Ectodermal cell (in vitro differentiated cells): ENCODE data around the gene C1orf21.

ENCODE experiments used
- H3K27ac ChIP-seq: 2 replicates; pipeline ENCODE4 v1.7.0; 2013; ENCODE audit warnings: mild to moderate bottlenecking, low read depth, low read length; ENCODE audit not compliant: insufficient read depth, poor library complexity, severe bottlenecking
- H3K27me3 ChIP-seq: 2 replicates; pipeline ENCODE4 v1.7.0; 2013; ENCODE audit warnings: mild to moderate bottlenecking, low read length; ENCODE audit not compliant: insufficient read depth, control insufficient read depth, poor library complexity, severe bottlenecking
- H3K36me3 ChIP-seq: one replicate; pipeline ENCODE4 v1.7.0; 2013; ENCODE audit warnings: low read length; ENCODE audit not compliant: control insufficient read depth, insufficient read depth
- H3K4me1 ChIP-seq: one replicate; pipeline ENCODE4 v1.7.0; 2013; ENCODE audit warnings: low read length; ENCODE audit not compliant: control insufficient read depth, insufficient read depth
- H3K4me3 ChIP-seq: 2 replicates; pipeline ENCODE4 v1.7.0; 2013; ENCODE audit warnings: low read depth, low read length, control low read depth; ENCODE audit not compliant: insufficient read depth
- H3K9me3 ChIP-seq: 2 replicates; pipeline ENCODE4 v1.7.0; 2013; ENCODE audit warnings: mild to moderate bottlenecking, low read length, moderate library complexity; ENCODE audit not compliant: control insufficient read depth
- WGBS, 2 experiments: methylation state at CpG; one replicate each; pipeline ENCODE4 v1.1.7; 2013; ENCODE audit warnings: missing lambda C conversion rate in 2 of 2; 5-methylcytosine and 5-hydroxymethylcytosine counted together

C1orf21 gene

DNA sequence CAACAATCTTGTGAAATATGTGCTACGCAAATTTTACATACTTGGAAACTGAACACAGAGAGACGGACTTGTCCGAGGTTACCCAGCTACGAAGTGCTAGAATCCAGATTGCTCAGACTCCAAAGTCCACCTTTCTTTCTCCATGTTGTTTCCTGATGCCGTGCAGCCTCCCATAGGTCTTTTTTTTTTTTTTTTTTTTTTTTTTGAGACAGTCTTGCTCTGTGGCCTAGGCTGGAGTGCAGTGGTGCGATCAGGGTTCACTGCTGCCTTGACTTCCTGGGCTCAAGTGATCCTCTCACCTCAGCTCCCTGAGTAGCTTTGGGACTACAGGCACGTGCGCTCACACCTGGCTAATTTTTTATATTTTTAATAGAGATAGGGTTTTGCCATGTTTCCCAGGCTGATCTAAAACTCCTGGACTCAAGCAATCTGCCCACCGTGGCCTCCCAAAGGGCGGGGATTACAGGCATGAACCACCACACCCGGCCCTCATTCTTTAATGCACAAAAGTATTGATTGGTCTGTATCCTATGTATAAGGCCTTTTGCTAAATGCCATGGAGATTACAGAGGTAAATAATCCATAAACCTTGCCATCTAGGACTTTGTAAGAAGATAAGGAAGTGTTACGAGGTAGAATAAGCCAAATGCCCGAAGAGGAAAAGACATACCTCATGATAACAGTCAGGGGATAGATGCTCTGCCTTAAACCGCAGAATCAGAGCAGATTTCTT, 92.8 kb downstream of the C1orf21 start:
- no peak overlapping the region for H3K27ac ChIP-seq
- H3K36me3 ChIP-seq = no peaks in the 10 kb centered on the region
- WGBS, 2 experiments = 94% methylated on average over 14 of the region's 14 CpGs
- no peaks in the 10 kb centered on the region for H3K27me3 ChIP-seq
- H3K9me3 ChIP-seq = no peaks in the 10 kb centered on the region
- H3K4me3 ChIP-seq = no peak overlapping the region
- H3K4me1 ChIP-seq = peaks cover 12% of the 10 kb centered on the region

DNA sequence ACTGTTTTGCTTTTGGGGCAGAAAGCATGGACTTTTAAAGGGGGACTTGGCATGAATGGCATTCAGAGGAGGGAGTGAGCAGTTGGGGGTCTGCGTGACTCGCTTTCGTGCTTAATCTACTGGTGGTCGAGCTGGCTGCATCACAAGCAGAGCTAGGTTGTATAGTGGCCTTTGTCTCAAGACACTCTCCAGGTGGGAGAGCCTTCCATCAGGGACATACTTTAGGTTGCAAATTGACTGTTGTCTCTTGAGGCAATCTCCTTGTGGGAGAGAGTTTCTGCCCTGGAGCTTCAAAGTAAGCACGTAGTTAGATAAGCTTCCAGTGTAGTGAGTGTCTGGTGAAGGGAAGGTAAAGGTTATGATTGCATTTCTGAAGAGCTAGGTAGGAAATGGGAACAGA, 93.9 kb downstream of the C1orf21 start:
- H3K27me3 ChIP-seq = no peaks in the 10 kb centered on the region

DNA sequence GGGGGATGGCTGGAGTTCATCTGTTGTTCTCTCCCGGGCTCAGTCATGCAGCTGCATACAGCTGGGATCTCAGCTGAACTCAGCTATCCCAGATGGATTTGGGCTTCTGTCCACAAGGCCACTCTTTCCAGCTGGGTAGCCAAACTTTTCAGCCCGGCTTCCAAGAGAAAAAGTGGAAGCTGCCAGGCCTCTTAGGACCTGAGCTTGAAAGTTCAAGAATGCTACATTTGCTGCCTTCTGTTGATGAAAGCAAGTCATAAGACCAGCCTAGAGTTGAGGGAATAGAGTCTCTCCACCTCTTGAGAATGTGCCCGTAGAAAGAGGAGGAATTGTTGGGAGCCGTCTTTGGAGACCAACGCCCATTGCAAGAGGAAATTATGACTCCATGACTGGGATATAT, 95.3 kb downstream of the C1orf21 start:
- Histone ChIP-seq H3K4me1 (peaks cover 19% of the 10 kb centered on the region), H3K27me3 (no peaks in the 10 kb centered on the region), H3K36me3 (no peaks in the 10 kb centered on the region), H3K4me3 (no peak overlapping the region), H3K9me3 (no peaks in the 10 kb centered on the region), H3K27ac (no peak overlapping the region)
- 95 to 96% methylated on average over 5 of the region's 5 CpGs for WGBS, 2 experiments

More for the DNA sequence above, 93.9 kb downstream of the C1orf21 start:
- H3K4me1 ChIP-seq = peaks cover 12% of the 10 kb centered on the region
- H3K4me3 ChIP-seq = no peak overlapping the region
- 5 to 6% methylated on average over 5 of the region's 5 CpGs for WGBS, 2 experiments
- no peaks in the 10 kb centered on the region for H3K36me3 ChIP-seq
- no peaks in the 10 kb centered on the region for H3K9me3 ChIP-seq
- H3K27ac ChIP-seq = no peak overlapping the region

DNA sequence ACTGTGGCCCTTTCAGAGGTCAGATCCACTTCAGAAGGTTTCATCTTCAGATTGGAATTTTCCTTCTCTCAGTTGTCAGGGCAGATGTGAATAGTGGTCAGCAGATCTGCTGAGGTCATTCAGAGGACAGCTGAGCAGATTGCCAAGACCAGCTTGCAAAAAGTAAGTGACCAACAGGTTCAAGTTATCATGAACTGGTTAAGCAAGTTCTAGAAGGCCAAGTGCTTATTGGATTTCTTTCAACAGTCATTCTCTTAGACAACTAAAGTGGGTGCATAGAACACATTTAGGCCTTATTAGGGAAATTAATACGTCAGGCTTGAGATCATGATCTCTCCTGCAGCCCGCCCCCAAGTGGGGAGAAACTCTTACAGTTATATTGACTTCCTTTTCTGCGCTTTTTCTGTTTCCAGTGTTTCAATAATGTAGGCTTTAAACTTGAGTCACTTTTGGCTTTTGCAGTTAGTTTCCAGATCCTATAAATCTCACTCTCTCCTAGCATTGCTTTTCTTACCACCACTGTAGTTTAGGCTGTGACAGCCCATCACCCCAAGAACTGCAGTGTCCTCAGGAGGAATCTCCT, 96.4 kb downstream of the C1orf21 start:
- H3K36me3 ChIP-seq = no peaks in the 10 kb centered on the region
- WGBS, 2 experiments = 96 to 97% methylated on average over 3 of the region's 3 CpGs
- H3K27me3 ChIP-seq = no peaks in the 10 kb centered on the region
- peaks cover 19% of the 10 kb centered on the region for H3K4me1 ChIP-seq
- no peaks in the 10 kb centered on the region for H3K9me3 ChIP-seq
- no peak overlapping the region for H3K27ac ChIP-seq
- no peak overlapping the region for H3K4me3 ChIP-seq

DNA sequence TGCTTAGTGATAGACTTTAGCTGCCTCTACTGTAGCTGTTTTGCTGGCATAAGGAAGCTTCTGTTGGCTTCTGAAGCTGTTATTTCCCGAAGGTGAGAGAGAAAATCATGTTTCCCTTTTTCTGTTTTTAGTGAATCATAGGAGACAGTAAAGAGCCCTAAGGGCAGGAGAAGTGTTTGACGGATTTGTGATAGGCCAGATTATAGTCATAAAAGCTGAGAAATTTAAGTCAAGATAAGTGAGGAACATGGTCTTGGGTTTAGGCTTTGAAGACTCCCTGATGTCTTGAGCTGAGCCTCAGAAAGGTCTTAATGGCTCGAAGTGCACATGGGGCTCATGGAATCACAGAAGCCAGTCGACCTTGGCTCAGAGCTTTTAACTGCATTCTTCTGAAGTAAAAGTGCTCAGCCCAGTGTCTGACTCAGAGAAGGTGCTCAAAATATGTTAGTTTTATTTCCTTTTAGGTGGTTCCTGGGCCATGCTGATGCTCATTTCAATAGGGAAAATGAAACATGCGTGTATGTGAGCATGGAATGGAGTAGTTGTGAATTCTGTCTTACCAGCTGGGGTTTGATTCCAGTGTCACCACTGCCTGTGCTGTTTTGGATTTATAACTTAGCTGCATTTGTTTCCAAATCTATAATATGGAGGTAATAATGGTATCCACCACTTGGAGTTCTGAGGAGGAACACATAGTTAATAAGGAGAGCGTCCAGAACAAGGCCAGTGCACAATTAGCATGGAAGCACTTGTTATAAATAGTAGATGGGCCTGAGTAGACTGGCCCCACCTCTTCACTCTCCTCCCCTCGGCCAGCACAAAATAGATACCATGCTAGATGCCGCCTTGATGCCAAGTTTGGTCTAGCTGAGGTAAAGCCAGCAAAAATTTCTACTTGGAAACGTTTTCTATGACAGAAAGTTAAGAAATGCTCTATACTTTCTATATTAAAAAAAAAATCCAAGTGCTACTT, 99.2 kb downstream of the C1orf21 start:
- Histone ChIP-seq H3K36me3 (no peaks in the 10 kb centered on the region), H3K27ac (no peak overlapping the region), H3K4me3 (no peak overlapping the region), H3K27me3 (no peaks in the 10 kb centered on the region), H3K4me1 (peaks cover 11% of the 10 kb centered on the region), H3K9me3 (no peaks in the 10 kb centered on the region)
- WGBS, 2 experiments = 87 to 93% methylated on average over 9 of the region's 9 CpGs

DNA sequence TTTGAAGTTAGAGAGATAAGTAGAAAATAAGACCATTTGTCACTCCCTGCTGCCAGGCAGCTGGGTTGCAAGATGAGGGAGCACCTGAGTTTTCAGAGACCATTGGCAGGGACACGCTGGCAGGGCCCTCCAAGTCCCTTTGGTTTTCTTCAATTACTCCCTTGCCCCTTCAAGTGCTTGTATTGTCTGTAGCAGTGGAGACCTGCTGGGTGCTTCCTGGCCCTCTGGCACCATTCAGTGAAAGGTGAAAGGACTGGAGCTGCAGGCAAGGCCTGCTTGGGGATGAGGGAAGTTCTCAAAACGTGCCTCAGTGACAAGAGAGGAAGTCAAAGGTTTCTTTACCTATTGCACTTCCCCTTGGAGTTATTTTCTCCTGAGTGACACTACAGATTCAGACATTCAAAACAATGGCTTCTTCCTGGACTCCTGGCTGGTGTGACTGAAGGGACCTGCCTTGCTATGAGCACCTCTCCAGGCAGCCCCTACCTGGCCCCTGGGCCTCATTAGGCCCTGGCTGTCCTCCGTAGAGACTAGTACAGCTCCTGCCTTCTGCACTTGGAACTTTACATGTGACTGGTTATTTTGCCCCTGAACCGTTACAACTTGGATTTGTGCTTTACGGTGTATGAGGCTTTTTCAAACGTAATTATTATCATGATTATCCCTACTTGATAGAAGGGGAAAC, 100.1 kb downstream of the C1orf21 start:
- no peak overlapping the region for H3K27ac ChIP-seq
- peaks cover 7% of the 10 kb centered on the region for H3K4me1 ChIP-seq
- H3K27me3 ChIP-seq = no peaks in the 10 kb centered on the region
- no peaks in the 10 kb centered on the region for H3K36me3 ChIP-seq
- H3K4me3 ChIP-seq = no peak overlapping the region
- H3K9me3 ChIP-seq = no peaks in the 10 kb centered on the region
- WGBS, 2 experiments = 64 to 67% methylated on average over 6 of the region's 6 CpGs

DNA sequence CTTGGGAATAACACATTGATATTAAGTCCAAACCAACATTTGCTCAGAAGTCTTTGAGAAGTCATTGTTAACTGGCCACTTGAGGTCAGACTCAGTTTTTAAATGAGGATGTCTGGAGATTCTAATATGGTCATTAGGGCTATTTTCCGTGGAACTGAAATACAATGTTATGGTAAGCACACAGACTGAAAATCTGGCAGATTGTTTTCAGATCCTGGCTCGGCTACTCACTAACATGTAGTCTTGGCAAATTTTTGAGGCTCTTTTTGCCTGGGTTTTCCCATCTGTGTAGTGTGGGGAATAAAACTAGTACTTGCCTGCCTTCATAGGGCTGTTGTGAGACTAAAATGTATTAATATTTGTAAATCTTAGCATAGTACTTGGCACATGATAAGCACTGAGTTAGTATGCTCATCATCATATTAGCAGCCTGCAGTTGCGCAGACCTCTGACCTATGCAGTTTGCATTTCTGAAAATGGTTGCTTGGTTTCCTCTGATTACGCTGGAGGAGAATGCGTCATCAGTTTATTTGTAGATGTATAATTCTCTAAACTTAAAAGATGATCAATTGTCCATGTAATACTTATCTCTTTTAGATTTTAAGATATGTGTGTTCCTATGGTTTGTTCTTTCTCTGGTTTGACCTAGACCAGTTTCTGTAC, 100.8 kb downstream of the C1orf21 start:
- Histone ChIP-seq H3K9me3 (no peaks in the 10 kb centered on the region), H3K27ac (no peak overlapping the region), H3K36me3 (no peaks in the 10 kb centered on the region), H3K4me1 (peaks cover 11% of the 10 kb centered on the region), H3K27me3 (no peaks in the 10 kb centered on the region), H3K4me3 (no peak overlapping the region)
- 89 to 95% methylated on average over 5 of the region's 5 CpGs for WGBS, 2 experiments

DNA sequence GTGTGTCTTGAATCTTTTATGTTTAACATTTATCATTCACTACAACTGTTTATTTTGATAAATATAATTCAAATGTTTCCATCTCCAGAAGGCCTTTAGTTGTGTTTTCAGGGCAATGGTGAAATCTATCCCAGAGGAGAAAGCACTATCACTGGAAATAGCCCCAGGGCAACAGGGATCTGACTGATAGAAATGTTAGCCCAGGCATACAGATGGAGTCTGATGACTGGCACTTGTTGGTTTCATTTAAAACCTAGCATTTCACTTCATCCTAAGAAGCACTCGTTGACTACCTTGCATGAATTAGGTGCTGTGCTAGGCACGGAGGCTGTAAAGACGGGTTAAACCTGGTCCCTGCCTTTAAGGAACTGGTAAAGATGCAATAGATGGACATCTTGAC, 103.1 kb downstream of the C1orf21 start:
- H3K4me1 ChIP-seq = peaks cover 11% of the 10 kb centered on the region

DNA sequence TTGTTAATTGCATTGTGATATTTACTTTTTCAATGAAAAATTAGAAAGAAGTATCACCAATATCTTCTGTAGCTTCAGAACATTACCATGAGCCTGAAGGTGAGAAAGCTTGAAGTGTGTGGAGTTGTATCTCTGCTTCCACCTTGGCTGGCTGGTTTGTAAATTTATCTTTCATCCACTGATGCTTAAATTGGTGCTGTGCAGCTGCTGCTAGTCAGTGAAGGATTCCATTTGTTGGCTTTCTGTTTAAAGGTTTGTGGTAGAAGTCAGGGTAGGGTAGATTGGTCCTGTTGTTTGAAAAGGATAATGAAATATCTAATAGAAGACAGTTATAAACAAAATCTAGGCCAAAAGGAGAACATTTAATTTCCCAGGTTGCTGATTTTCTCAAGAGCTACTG, 105.7 kb downstream of the C1orf21 start:
- no peaks in the 10 kb centered on the region for H3K9me3 ChIP-seq
- H3K27me3 ChIP-seq = no peaks in the 10 kb centered on the region
- peaks cover 11% of the 10 kb centered on the region for H3K4me1 ChIP-seq
- H3K27ac ChIP-seq = no peak overlapping the region
- H3K4me3 ChIP-seq = no peak overlapping the region
- no peaks in the 10 kb centered on the region for H3K36me3 ChIP-seq

More for the DNA sequence above, 103.1 kb downstream of the C1orf21 start:
- Histone ChIP-seq H3K36me3 (no peaks in the 10 kb centered on the region), H3K4me3 (no peak overlapping the region), H3K27ac (no peak overlapping the region), H3K9me3 (no peaks in the 10 kb centered on the region), H3K27me3 (no peaks in the 10 kb centered on the region)
- WGBS, 2 experiments = 89 to 90% methylated on average over 3 of the region's 3 CpGs
